GM19372 (cell line): Measurements from ENCODE around the gene GBX1.
A peak's percentile ranks its signal among the peaks of the same experiment; 100 is the strongest.

Source experiments
- ATAC-seq: cut with Tn5 transposase; IDR thresholded peaks from one replicate; pipeline ENCODE4 v1.9.1; 2021; ENCODE audit warnings: mild to moderate bottlenecking, low read depth, moderate library complexity; ENCODE audit not compliant: unreplicated experiment

GBX1 gene

DNA sequence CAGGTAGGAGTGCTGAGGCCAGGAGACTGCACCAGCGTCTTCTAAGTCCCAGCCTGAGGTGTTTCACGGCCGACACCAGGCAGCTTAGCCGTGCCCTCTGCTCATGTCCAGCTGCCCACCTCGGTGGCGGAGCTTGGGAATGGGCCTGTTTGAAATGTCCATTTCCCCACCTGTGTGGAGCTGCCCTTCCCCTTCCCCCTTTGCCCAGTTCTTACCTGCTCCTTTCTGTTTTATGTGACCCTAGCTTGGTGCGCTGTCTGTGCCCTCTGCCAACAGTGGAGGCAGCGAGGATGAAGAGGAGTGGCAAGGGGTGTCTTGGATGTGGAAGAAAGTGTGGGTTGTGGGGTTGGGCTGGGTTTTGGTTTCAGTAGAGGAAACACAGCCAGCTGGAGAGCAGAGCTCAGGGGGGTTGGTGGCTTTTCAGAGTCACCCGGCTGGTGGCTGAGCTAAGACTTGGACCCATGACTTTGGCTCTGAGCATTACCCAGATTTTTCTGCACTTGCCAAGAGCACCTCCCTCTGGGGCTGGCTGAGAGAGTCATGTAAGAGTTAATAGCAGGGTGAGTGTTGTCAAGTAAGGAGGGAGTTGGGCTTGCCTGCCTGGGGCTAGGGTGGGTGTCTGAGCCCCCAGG lies 37.4 kb downstream of the GBX1 start:
- ATAC-seq = no peak

DNA sequence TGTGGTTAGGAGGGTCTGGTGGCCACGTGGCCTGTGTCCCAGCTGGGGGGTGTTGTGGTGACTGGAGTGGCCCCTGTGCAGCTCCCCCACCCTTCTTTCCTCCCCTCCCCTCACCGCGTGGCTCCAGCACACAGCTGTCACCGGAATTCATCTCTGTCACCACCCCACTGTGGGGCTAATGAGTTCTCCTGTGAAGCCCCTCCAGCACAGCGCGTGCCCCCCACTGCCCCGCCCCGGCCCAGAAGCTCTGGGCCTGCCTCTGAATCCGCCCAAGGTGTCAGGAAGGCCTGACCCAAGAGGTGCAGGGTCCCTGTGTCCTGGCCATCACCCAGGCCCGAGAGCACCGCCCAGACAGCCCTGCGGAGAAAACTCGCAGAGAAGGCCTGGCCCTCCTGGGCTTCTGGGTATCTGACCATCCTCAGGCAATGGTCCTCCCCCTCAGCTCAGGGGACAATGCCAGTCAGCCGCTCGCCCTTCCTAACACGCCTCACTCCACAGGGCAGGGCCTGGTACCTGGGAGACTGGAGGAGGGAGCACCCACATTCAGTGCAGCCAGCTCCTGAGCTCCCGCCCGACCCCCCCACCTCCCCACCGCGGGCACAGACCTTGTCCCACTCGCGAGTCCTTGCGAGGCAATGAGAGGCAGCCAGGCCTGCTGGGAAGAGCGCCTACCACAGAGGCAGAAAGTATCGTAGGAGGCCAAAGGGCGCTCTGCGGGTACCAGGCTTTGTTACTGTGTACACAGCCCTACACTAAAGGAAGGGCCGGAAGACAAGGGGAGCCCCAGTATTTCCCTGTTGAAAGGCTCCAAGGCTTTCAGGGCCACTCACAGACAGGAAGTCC lies 38.2 kb downstream of the GBX1 start:
- ATAC-seq = no peak

DNA sequence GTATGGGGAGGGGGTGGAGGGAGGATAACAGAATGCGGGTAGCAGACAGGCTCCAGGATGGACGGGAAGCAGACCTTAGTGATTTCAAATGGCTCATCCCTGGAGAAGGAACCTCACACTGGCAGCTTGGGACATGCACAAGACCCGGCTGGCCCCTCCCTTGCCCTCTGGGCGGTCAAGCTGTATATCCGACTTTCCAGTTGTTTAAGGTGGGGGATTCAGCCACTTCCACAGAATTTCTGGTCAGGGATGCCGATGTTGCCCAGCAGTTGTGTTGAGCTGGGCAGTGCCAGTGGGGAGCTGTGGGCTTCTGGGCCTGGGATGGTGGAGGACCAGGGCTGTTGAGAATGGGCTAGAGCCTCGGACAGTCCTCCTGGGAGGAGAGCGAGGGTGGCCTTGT lies 38.8 kb downstream of the GBX1 start:
- no peak for ATAC-seq

DNA sequence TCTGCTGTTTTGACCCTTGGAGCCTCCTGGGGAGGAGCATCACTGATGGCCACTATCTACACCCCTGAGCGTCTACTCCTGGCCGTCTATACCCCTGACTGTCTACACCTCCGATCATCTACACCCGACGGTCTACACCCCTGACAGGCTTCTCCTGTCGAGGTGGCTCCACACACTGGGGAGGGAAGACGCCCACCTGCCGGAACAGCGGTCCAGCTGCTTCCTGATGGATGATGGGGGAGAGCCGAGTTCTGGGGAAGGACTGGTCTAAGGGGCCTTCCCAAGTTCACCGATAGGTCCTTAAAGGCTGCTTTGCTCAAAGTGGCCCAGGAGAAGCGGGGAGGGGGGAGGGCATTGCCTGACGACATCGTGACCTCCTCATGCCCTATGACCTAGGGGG lies 39.4 kb downstream of the GBX1 start:
- ATAC-seq = no peak

DNA sequence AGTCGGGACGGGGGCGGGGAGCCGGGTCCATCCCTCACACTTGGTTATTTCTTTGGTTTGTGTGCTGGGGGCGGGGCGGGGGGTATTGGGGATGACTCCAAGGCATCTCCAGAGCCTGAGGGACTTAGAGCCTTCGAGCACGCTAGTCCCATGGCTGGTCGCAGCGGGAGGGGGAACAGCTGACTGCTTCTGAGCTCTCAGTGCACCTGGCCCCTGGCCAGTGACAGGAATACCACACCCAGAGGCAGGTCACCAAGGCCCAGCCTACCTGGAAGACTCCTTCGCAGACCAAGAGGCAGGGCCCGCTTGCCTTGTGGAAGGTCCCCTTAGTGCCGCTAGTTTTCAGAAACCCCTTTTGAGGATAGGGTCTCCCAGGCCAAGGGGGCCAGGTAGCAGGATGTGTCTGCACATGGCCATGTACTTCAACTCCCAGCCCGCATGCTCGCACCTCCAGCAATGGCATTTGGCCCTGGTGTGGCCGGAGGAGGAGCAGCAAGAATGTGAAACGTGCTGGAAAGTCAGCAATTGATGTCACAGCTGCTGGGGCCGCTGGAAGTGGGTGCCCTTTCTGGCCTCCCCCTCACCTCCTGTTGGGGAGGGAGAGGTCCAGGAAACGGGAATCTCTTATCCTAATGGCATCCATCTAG lies 40.9 kb downstream of the GBX1 start:
- ATAC-seq = no peak

DNA sequence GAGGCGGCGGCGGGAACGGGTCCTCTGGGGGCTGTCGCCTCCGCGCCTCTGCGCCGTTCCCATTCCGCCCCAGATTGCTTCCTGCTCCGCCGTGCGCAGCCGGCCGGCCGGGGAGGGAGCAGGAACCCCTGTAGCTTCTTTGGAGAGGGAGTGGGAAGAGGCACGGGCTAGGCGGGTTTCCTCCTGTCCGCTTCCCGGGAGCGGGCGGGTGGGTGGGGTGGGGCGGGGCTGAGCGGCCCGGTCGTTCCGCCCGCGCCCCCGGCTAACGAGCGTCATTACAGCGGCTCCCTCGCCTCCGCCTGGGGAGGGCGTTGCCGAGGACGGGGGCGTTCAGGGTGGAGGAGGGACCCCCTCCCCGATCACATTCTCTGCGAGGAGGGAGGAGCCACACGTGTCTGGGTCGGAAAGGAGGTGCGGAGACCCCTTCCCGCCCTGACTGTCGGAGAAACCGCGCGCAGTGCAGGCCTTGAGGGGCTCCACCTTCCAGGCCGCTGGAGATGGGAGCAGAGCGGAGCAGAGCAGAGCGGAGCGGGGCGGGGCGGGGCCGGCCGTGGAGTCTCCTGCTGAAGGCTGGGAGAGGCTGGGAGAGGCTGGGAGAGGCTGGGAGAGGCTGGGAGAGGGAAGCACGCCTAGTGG lies 41.5 kb downstream of the GBX1 start:
- no peak for ATAC-seq

DNA sequence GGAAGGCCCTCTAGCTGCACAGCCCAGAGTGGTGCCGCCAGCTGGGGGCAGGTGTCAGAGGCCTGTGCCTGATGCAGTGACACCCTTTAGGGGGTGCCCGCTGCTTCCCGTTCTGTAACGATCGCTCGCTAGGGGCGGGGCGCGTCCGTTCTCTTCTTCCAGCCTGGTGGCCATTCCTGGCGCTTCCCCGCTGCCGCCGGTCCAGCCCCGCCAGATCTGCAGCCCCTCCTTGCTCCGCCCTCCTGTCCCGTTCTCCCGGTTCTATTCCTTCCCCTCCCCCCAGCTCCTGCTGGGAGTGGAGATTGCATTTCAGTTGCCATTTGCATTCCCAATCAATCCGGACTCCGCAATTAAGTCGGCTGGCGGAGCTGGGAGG lies 42.0 kb downstream of the GBX1 start:
- ATAC-seq = no peak

DNA sequence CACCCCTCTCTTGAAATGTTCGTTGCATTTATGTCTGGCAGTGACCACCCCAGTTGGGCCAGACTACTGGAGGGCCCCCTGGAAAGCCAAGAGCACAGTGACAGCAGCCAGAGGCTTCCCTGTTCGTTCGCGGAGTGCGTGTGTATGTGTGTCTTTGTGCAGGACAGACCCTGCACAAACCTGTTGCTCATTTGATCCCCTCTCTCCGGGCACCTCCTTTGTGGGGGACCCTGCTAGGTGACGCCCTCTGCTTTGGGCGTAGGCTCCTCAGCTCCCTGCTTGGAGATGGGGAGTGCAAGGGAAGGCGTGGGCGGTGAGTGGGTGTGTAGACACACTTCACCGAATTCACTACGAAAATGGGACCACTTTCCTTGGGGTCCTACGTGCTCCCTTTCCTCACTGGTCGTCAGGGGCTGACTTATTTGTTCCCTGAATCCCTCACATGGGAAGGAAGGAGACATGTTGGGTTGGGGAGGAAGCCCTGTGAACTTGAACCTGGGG lies 42.5 kb downstream of the GBX1 start:
- ATAC-seq = no peak

DNA sequence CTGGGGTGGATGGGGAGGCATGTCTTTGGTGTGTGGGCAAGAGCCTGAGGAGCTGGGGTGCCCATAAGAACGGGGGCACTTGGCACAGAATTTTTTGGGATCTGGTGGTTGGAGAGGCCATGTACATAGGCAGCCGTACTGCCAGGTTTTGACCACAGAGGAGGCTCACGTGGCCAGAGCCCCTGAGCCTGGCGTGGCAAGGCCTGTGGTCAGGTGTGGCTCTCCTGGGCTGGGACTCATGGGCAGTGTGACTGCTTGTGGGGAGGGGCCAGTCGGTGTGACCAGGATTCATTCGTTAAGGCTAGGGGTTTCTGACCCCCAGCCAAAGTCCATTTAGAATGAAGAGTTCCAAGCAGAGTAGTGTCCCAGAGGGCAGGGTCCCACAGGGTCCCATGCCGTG lies 43.0 kb downstream of the GBX1 start:
- no peak for ATAC-seq

DNA sequence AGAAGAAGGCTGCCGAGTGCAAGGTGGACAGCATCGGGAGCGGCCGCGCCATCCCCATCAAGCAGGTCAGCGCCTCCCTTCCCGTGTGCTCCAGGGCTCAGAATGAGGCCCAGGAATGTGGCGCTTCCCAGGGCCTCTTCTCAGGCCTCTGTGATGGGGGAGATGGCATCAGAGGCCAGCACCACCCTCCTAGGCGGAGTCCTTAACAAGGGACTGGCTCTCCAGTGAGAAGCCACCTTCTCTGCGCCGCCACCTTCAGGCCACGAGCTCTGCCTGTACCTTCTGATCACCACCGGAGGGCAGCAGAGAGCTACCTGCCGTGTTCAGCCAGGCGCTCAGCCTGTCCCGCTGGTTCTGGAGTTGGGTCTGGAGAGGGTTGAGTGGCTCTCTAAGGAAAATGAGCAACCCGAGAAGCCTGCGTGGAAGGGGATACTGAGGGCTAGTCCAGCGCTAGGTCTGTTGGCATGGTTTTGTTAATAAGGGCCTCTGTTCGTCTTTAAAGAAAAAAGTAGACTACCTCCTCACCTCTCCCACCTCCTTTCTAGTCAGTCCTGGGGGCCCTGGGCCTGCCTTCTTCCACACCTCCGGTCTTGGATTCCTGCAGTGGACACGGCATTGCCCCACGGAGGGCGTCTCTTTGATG lies 43.6 kb downstream of the GBX1 start:
- ATAC-seq = peak; percentile 87

DNA sequence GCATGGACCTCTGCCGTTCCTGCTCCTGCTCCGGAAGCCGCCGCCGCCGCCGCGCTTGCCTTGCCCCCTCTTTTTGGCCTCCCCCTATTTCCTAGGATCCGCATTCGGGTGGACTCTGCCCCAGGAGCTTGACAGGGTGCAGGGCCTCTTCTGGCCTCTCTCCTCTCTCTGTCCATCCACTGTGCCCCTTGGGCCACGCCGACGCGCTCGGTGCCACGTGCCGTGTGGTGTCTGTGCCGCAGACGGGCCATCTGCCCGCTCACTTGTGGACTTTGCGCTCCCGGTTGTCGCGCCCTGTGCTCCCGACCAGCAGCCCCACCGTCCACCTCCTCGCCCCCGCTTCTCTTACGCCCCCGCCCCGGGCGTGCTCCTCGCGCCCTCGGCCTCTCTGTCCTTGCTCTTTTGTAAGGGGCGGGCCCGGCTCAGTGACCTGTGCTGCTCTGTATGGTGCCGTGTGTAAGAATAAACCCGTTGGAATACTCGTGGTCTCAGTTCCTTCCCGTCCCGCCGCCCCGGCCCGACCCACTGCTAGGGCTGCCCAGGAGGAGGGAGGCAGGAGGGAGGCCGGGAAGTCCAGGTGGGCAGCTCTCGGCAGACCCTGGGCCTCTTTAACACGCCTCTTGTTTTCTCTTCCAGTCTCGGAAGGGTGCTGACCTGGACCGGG lies 44.2 kb downstream of the GBX1 start:
- ATAC-seq = no peak

DNA sequence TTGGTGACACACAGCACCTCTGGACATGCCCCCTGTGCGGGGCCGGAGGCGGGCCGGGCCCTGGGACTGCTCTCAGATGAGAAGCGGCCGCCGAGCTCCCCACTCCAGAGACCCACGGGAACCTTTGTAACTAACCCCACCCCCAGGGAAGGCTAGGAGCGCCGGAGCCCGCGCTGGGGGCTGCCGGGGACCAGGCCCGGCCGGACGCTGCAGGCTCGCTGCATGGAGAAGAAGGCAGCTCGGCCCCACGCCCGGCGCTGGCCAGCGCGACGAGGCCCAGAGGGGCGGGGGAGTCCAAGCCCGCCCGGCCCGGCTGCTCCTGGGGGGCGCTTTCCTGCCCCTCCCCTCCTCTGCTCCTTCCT lies 44.7 kb downstream of the GBX1 start:
- no peak for ATAC-seq

DNA sequence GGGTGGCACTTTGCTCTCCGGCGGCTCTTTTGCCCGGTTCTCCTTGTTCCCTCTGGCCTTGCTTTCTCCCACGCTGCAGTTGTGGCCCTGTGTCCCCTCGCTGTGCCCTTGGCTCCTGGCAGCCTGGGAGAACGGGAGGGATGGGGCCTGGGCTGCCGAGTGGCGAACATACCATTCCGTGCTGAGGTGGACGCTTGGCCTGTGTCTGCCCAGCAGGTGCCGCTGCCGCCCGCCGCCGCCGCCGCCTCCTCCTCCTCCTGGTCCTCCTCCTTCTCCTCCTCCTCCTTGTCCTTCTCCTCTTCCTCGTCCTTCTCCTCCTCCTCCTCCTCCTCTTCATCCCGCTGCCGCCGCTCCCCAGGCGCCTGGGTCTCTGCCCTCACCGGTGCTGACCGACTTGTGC lies 45.2 kb downstream of the GBX1 start:
- ATAC-seq = no peak

DNA sequence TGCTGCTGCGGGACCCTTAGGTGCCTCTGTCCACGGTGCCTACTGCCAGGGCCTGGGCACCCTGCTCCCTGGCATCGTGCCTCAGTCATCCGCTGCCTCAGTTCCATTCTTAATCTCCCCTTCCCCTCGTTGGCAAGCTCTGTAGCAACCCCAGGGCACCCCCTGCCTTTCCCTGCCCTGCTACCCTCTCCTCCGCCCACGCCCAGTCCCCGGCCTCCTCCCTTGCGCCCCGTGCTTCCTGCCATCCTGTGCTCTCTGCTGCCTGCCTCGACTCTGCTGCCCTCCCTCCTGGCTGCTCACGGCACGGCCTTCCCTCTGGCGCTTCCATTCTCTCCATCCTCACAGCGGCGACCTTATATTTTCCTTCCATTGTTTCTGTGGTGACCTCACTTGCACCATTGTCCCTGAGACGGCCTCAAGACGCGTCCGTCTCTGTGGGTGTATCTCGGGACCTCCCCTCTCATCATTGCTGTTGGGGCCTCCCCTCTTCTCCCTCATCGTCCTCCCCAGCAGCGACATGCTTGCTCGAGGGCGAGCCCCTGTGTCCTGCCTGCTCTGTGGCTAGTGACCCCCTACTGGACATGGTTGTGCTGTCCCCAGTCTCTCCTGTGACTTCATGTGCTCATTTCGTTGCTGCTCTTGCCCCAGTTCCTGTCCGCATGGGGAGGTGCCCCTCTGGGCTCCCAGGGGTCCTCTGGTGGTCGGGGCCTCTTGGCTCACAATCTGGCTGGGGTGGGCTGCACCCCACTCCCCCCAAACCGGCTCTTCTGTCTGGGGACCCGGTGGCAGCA lies 45.9 kb downstream of the GBX1 start:
- ATAC-seq = no peak

DNA sequence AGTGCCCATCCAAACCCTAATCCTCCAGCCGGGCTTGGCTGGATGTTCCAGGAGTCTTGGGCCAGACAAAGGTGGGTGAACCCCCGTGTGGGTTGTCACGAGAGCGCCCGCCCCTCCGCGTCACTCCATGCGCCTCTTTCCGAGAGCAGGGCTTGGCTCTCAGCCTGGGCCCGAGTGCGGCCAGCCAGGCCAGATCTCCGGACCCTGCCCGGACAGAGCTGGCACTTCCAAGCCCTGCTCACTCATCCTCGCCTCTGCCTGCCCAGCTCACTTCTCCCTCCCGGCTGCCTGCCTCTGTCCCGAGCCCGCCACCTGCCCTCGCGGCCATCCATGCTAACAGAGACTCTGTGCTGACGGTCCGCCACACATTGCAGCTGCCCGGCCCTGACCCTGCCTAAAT lies 46.6 kb downstream of the GBX1 start:
- ATAC-seq = no peak

DNA sequence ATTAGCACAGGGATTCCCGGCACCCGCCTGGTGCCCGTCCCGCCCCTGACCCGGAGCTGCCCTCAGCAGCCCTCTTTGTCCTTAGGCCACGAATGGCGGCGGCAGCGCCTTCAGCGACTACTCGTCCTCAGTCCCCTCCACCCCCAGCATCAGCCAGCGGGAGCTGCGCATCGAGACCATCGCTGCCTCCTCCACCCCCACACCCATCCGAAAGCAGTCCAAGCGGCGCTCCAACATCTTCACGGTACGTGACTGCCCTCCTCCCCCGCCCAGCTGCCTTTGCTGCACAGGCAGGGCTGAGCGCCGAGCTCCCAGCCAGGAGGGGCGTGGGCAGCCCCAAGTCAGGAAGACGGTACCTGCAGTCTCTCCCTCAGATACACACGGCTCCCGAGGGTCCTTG lies 47.6 kb downstream of the GBX1 start:
- ATAC-seq = no peak

DNA sequence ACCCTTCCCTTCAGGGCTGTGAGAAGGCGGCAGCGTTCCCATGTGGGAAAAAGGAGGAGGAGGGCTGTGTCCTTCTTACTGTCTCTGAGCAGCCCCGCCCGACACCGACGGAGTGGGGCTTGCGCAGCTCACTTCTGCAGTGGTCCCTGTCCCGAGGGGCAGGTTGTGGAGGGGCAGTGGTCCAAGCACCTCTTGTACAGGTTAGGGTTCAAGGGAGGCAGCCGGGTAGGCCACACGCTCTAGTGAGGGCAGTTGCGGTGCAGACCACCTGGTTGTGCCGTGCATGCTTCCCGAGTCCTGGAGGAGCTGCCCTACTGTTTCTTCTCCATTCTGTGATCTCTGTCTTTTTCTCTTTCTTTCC lies 48.5 kb downstream of the GBX1 start:
- ATAC-seq = no peak

DNA sequence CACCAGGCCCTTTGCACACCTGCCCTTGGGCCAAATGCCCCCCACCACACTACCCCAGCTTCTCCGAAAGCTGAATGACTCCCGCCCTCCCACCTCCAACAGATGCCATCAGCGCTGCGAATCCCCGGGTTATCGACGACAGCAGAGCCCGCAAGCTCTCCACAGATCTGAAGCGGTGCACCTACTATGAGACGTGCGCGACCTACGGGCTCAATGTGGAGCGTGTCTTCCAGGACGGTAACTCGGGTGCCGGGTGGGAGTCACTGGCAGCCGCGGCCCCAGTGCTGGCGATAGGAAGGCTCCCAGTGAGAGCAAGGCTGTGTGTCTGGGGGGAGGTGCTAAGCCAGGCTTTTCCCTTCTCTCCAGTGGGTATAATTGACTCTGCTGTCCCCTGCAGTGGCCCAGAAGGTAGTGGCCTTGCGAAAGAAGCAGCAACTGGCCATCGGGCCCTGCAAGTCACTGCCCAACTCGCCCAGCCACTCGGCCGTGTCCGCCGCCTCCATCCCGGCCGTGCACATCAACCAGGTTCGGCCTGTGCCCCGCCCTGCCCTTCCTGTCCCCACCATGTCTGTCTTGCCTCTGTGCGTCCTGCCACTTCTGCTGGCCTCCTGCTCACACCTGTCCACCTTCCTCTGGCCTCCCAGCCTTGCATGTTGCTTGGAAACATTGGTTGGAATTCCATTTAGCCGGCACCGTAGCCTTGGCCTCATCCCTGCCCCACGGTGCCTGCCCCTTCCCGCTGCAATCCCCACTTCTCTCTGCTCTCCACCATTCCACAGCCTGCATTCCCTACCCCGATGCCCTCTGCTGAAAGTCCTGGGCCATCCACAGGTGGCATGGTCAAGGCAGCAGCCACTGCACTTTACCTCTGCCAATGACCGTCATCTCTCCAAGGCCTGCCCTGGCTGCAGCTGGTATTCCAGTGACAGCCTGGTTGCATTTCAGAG lies 49.1 kb downstream of the GBX1 start:
- no peak for ATAC-seq
